ENCODE results near the gene MFNG. TPM values are rescaled to one million over a fixed set of nuclear protein-coding genes. Genes with fewer than 3 reads are reported as not detected.

The MFNG gene
- total RNA-seq, 3 donors from 2014 or later (not counting 1 experiment from before 2014, with no cell fraction given): 75.3 to 111 (median 110) TPM

- Mint-ChIP-seq H3K9me3 (no peaks in the 10 kb centered on the region), H3K4me1 (peaks cover 0 to 9% of the 10 kb centered on the region in 2 donors), H3K27ac (no peak overlapping the region), H3K4me3 (no peak overlapping the region), H3K36me3 (no peaks in the 10 kb centered on the region), H3K27me3 (ENCODE audit: low read depth in 2 of 2) (peaks cover 0 to 8% of the 10 kb centered on the region in 2 donors)
- 65% methylated on average over 16 of the region's 16 CpGs for WGBS (ENCODE audit: insufficient coverage)
- peaks cover 20% of the 10 kb centered on the region for H3K4me1 ChIP-seq (ENCODE audit: control insufficient read depth, insufficient read depth, low read length)
- H3K27ac ChIP-seq (ENCODE audit: low read length): no peak overlapping the region
- H3K27me3 ChIP-seq (ENCODE audit: control insufficient read depth, insufficient read depth, low read length): no peaks in the 10 kb centered on the region
- intact Hi-C loops (cut with micrococcal nuclease): no loop called here
- no peak overlapping the region for H3K4me3 ChIP-seq (ENCODE audit: low read length)
- no peaks in the 10 kb centered on the region for H3K9me3 ChIP-seq (ENCODE audit: control insufficient read depth, insufficient read depth, low read length)
- TF ChIP-seq, protein P1, sequence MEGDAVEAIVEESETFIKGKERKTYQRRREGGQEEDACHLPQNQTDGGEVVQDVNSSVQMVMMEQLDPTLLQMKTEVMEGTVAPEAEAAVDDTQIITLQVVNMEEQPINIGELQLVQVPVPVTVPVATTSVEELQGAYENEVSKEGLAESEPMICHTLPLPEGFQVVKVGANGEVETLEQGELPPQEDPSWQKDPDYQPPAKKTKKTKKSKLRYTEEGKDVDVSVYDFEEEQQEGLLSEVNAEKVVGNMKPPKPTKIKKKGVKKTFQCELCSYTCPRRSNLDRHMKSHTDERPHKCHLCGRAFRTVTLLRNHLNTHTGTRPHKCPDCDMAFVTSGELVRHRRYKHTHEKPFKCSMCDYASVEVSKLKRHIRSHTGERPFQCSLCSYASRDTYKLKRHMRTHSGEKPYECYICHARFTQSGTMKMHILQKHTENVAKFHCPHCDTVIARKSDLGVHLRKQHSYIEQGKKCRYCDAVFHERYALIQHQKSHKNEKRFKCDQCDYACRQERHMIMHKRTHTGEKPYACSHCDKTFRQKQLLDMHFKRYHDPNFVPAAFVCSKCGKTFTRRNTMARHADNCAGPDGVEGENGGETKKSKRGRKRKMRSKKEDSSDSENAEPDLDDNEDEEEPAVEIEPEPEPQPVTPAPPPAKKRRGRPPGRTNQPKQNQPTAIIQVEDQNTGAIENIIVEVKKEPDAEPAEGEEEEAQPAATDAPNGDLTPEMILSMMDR (IDR thresholded peaks at IDR 0.05): no peak
- DNase-seq (no peak), ATAC-seq (no peak)
- no peaks in the 10 kb centered on the region for H3K36me3 ChIP-seq (ENCODE audit: control insufficient read depth, insufficient read depth, low read length)
Observed at GRCh38 chr22:37502342-37503182, 16.4 kb upstream of the MFNG start.

DNA sequence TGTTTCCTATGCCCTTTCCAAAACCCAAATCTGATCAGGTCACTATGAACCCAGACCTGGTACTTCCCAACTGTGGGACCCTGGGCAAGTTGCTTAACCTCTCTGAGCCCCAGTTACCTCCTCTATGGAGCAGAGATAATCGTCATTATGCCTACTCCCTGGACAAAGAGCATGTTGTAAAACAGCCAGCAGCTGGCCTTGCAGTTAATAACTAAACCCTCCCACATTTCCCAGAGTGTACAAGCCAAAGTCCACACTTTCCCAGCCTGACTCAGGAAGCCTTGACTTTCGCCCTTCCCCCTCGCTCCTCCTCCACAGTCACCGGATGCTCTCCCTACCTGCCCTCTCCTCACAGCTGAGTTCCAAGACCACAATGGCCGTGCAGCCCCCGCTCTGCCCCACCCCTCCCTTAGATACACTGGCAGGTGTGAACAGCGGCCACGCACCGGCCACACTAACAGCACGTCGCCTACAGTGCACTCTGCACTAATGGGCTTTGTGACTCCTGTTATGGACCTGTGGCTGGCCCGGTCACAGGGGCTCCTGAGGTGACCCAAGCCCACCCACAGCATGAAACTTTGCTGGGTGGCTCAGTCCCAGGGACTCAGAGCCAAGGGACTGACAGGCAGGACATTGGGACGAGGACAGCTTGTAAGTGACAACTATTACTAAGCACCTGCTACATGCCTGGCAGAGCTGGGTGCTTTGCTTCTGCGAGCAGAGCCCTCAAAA is 15.6 kb upstream of the MFNG start:
- no peak for DNase-seq
- Mint-ChIP-seq H3K4me1 (peaks cover 0 to 9% of the 10 kb centered on the region in 2 donors), H3K36me3 (no peaks in the 10 kb centered on the region), H3K4me3 (no peak overlapping the region), H3K27me3 (ENCODE audit: low read depth in 2 of 2) (peaks cover 0 to 8% of the 10 kb centered on the region in 2 donors), H3K27ac (no peak overlapping the region), H3K9me3 (no peaks in the 10 kb centered on the region)
- Histone ChIP-seq H3K27ac (ENCODE audit: low read length) (no peak overlapping the region), H3K9me3 (ENCODE audit: control insufficient read depth, insufficient read depth, low read length) (no peaks in the 10 kb centered on the region), H3K36me3 (ENCODE audit: control insufficient read depth, insufficient read depth, low read length) (no peaks in the 10 kb centered on the region), H3K4me1 (ENCODE audit: control insufficient read depth, insufficient read depth, low read length) (peaks cover 20% of the 10 kb centered on the region), H3K4me3 (ENCODE audit: low read length) (no peak overlapping the region), H3K27me3 (ENCODE audit: control insufficient read depth, insufficient read depth, low read length) (no peaks in the 10 kb centered on the region)
- 44% methylated on average over 14 of the region's 14 CpGs for WGBS (ENCODE audit: insufficient coverage)
- TF ChIP-seq, protein P1 (IDR thresholded peaks at IDR 0.05): no peak
- intact Hi-C loops (cut with micrococcal nuclease): no loop called here
- ATAC-seq: peak in 1 of 3 donors; percentile 29

DNA sequence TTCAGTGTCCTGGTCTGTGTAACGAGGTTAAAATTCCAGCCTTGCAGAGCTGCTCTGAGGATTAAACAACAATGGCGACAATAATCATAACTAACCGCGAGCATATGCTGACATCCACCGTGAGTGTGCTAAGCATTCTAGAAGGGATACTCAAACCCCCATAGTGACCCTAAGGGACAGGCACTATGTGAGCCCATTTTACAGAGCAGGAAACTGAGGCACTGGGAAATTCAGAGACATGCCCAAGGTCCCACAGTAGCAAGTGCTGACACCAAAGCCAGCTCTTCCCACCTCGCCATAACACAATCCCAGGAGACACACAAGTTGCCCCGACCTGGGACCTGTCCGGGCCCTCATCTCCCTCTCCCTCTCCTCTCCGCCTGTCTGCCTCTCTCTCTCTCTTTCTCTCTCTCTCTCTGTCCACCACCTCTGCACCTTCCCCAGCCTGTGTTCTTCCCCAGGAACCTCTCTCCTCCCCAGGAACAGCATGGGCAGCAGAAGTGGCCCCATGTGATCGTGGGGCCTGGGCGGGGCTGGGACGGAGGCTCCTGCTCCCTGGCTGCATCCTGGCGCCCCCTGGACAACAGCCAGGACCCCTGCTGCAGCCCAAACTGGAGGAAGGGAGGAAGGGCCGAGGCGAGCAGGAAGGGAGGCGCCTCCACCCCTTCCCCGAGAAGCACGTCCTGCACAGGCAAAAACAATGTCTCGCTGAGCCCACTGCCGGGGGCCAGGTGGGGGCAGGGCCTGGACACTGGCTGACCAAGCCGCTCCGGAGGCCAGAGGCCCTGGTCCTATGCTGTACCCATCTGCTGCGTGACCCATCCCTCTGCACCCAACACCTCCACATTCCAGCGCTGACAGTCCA is 14.8 kb upstream of the MFNG start:
- H3K27ac Mint-ChIP-seq: no peak overlapping the region

More for the DNA sequence above, 14.8 kb upstream of the MFNG start:
- DNase-seq (no peak), ATAC-seq (no peak)
- Mint-ChIP-seq H3K9me3 (no peaks in the 10 kb centered on the region), H3K4me1 (peaks cover 0 to 9% of the 10 kb centered on the region in 2 donors), H3K4me3 (no peak overlapping the region), H3K27me3 (ENCODE audit: low read depth in 2 of 2) (peaks cover 0 to 11% of the 10 kb centered on the region in 2 donors), H3K36me3 (no peaks in the 10 kb centered on the region)
- Histone ChIP-seq H3K9me3 (ENCODE audit: control insufficient read depth, insufficient read depth, low read length) (no peaks in the 10 kb centered on the region), H3K27ac (ENCODE audit: low read length) (no peak overlapping the region), H3K27me3 (ENCODE audit: control insufficient read depth, insufficient read depth, low read length) (no peaks in the 10 kb centered on the region), H3K36me3 (ENCODE audit: control insufficient read depth, insufficient read depth, low read length) (no peaks in the 10 kb centered on the region), H3K4me1 (ENCODE audit: control insufficient read depth, insufficient read depth, low read length) (peaks cover 20% of the 10 kb centered on the region), H3K4me3 (ENCODE audit: low read length) (no peak overlapping the region)
- TF ChIP-seq, protein P1 (IDR thresholded peaks at IDR 0.05): no peak
- intact Hi-C loops (cut with micrococcal nuclease): no loop called here
- WGBS (ENCODE audit: insufficient coverage): 66% methylated on average over 24 of the region's 24 CpGs
